OCI-LY1 (cell line): ENCODE results near the gene KAT2A.

Experiments used
- H2AFZ ChIP-seq: fragments of 200-600 bp; sonication (generic), shearing (Covaris generic); 2 replicates; pipeline ENCODE4 v1.6.0; 2014; ENCODE audit warnings: antibody characterized with exemption, mild to moderate bottlenecking, low read length
- H3F3A ChIP-seq: fragments of 200-600 bp; sonication (generic), shearing (Covaris generic); 2 replicates; pipeline ENCODE4 v1.6.0; 2014; ENCODE audit warnings: mild to moderate bottlenecking, antibody characterized with exemption, low read length, moderate library complexity; ENCODE audit not compliant: insufficient read depth
- H3K27ac ChIP-seq: fragments of 200-600 bp; sonication (generic); 2 replicates; pipeline ENCODE4 v1.5.1; 2014; ENCODE audit warnings: low read length, mixed run types, mild to moderate bottlenecking, low read depth; ENCODE audit not compliant: poor library complexity, severe bottlenecking
- H3K27me3 ChIP-seq: fragments of 200-600 bp; sonication (generic); 2 replicates; pipeline ENCODE4 v1.6.0; 2014; ENCODE audit warnings: antibody characterized with exemption, mild to moderate bottlenecking, low read length, moderate library complexity; ENCODE audit not compliant: insufficient read depth
- H3K36me3 ChIP-seq: fragments of 200-600 bp; sonication (generic); 2 replicates; pipeline ENCODE4 v1.6.1; 2014; ENCODE audit warnings: mild to moderate bottlenecking, antibody characterized with exemption, low read length, moderate library complexity, mixed read lengths; ENCODE audit not compliant: insufficient read depth
- H3K4me1 ChIP-seq: fragments of 200-600 bp; sonication (generic); 2 replicates; pipeline ENCODE4 v1.5.1; 2014; ENCODE audit warnings: mild to moderate bottlenecking, low read length, moderate library complexity; ENCODE audit not compliant: insufficient read depth, severe bottlenecking
- H3K4me2 ChIP-seq: fragments of 200-600 bp; sonication (generic), shearing (Covaris generic); 2 replicates; pipeline ENCODE4 v1.6.1; 2014; ENCODE audit warnings: low read length
- H3K4me3 ChIP-seq: fragments of 200-600 bp; sonication (generic); 2 replicates; pipeline ENCODE4 v1.5.1; 2014; ENCODE audit warnings: low read length, low read depth, mild to moderate bottlenecking, mixed read lengths; ENCODE audit not compliant: poor library complexity, severe bottlenecking
- H3K79me2 ChIP-seq: fragments of 200-600 bp; shearing (Covaris generic); 2 replicates; pipeline ENCODE4 v1.6.1; 2016; ENCODE audit warnings: mixed run types, low read length, mixed read lengths; ENCODE audit not compliant: insufficient read depth
- H3K9ac ChIP-seq: fragments of 200-600 bp; sonication (generic), shearing (Covaris generic); 2 replicates; pipeline ENCODE4 v1.6.1; 2014; ENCODE audit warnings: mild to moderate bottlenecking, low read length, mixed read lengths
- H3K9me2 ChIP-seq: fragments of 200-600 bp; sonication (generic), shearing (Covaris generic); 2 replicates; pipeline ENCODE4 v1.6.1; 2014; ENCODE audit warnings: low read depth, mild to moderate bottlenecking, low read length, mixed read lengths
- H3K9me3 ChIP-seq: fragments of 200-600 bp; shearing (Covaris generic); 2 replicates; pipeline ENCODE4 v1.6.1; 2014; ENCODE audit warnings: low read length, mixed read lengths
- H4K20me1 ChIP-seq: fragments of 200-600 bp; sonication (generic), shearing (Covaris generic); 2 replicates; pipeline ENCODE4 v1.6.0; 2016; ENCODE audit warnings: mild to moderate bottlenecking, low read length; ENCODE audit not compliant: insufficient read depth
- CTCF ChIP-seq: fragments of 200-600 bp; sonication (generic), shearing (Covaris generic); IDR thresholded peaks from 2 replicates; pipeline ENCODE4 v1.5.1; 2017; ENCODE audit warnings: mild to moderate bottlenecking, antibody characterized with exemption, low read length, moderate library complexity, mixed read lengths
- EZH2 ChIP-seq: fragments of 200-600 bp; sonication (generic), shearing (Covaris generic); IDR thresholded peaks from 2 replicates; pipeline ENCODE4 v1.8.0; 2017; ENCODE audit warnings: borderline replicate concordance, mixed run types, mild to moderate bottlenecking, antibody characterized with exemption, low read length, moderate library complexity, mixed read lengths

KAT2A gene

GRCh38 chr17:42094375-42095069, 26.6 kb downstream of the KAT2A start:
- H3F3A ChIP-seq, result no peaks in the 10 kb centered on the region
- no peak for TF ChIP-seq EZH2
- TF ChIP-seq CTCF, result no peak
- H4K20me1 ChIP-seq, result no peaks in the 10 kb centered on the region
- H3K4me2 ChIP-seq, result no peak overlapping the region
- H3K4me1 ChIP-seq, result peaks cover 10% of the 10 kb centered on the region
- no peak overlapping the region for H3K27ac ChIP-seq
- no peaks in the 10 kb centered on the region; the same call in 1 of the 2 replicates for H3K27me3 ChIP-seq
- no peaks in the 10 kb centered on the region for H3K9me2 ChIP-seq
- H2AFZ ChIP-seq, result no peak overlapping the region
- no peak overlapping the region for H3K4me3 ChIP-seq
- H3K9me3 ChIP-seq, result no peaks in the 10 kb centered on the region
- H3K36me3 ChIP-seq, result no peaks in the 10 kb centered on the region
- H3K9ac ChIP-seq, result no peak overlapping the region
- H3K79me2 ChIP-seq, result no peaks in the 10 kb centered on the region

DNA sequence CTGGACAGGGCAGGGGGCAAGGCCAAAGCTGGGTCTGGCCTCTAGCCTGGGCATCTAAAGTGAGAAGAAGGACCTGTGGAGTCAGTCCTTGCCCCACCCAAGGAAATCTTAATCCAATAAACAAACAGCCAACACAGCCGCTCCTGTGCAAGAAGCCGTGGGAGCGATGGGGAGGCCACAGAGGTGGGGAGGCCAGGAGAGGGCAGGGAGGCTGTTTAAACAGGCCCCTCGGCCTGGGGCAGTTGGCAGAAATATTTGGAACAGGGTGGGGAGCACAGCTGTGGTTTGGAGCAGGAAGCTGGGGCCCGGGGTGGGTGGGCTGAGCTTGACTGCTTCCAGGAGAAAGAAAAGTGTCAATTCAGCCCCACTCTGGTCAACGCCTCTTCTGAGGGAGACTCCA, 28.2 kb downstream of the KAT2A start:
- Histone ChIP-seq H3K4me3 (no peak overlapping the region), H3K27ac (no peak overlapping the region), H3F3A (no peaks in the 10 kb centered on the region), H3K9ac (no peak overlapping the region), H3K36me3 (no peaks in the 10 kb centered on the region), H2AFZ (no peak overlapping the region), H3K27me3 (no peaks in the 10 kb centered on the region; the same call in 1 of the 2 replicates), H3K4me2 (no peak overlapping the region), H3K4me1 (peaks cover 4% of the 10 kb centered on the region), H3K9me3 (no peaks in the 10 kb centered on the region), H4K20me1 (no peaks in the 10 kb centered on the region), H3K9me2 (no peaks in the 10 kb centered on the region), H3K79me2 (no peaks in the 10 kb centered on the region)
- no peak for TF ChIP-seq EZH2
- no peak for TF ChIP-seq CTCF

DNA sequence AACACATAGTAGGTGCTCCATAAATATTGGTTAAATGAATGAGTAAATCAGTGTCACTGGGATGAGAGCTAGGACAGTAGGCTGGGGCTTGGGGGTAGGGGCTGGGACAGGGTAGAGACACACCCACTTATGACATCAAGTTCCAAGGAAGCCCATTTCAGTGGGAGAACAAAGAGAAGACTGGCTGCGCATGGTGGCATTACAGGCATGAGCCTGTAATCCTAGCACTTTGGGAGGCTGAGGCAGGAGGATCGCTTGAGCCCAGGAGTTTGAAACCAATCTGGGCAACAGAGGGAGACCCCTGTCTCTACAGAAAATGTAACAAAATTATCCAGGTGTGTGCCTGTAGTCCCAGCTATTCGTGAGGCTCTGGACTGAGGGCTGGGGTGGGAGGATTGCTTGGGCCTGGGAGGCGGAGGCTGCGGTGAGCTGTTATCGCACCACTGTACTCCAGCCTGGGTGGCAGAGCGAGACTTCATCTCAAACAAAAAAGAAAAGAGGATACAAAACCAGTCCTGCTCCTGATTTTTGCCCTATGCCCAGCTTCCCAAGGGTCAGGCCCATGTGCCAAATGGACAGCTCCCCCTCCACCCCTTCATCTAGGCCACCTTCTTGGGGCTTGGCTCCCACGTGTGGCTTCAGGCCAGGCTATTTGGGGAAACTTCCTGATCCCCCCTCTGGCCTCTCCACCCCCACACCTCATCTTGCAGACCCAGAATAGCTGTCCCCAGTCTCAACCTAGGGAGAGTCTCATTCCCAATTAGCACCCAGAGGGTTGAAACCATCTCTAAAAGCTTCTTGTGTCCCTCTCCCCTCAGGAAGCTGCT, 30.0 kb downstream of the KAT2A start:
- H2AFZ ChIP-seq, result no peak overlapping the region
- H3K9me3 ChIP-seq, result no peaks in the 10 kb centered on the region
- H3K4me2 ChIP-seq, result no peak overlapping the region
- H3K4me3 ChIP-seq, result no peak overlapping the region
- H3F3A ChIP-seq, result no peaks in the 10 kb centered on the region
- H3K9ac ChIP-seq, result no peak overlapping the region
- H3K27ac ChIP-seq, result no peak overlapping the region
- no peaks in the 10 kb centered on the region for H4K20me1 ChIP-seq
- no peaks in the 10 kb centered on the region for H3K27me3 ChIP-seq
- H3K9me2 ChIP-seq, result no peaks in the 10 kb centered on the region
- no peaks in the 10 kb centered on the region for H3K36me3 ChIP-seq
- no peaks in the 10 kb centered on the region for H3K4me1 ChIP-seq
- no peaks in the 10 kb centered on the region for H3K79me2 ChIP-seq
- no peak for TF ChIP-seq EZH2
- TF ChIP-seq CTCF, result no peak
